ENCODE data around the gene UBE2E1. TPM values are rescaled to one million over a fixed set of nuclear protein-coding genes. Genes with fewer than 3 reads are reported as not detected.

UBE2E1 gene
- total RNA-seq, 1 experiment from 2014 or later = 74.3 TPM

DNA sequence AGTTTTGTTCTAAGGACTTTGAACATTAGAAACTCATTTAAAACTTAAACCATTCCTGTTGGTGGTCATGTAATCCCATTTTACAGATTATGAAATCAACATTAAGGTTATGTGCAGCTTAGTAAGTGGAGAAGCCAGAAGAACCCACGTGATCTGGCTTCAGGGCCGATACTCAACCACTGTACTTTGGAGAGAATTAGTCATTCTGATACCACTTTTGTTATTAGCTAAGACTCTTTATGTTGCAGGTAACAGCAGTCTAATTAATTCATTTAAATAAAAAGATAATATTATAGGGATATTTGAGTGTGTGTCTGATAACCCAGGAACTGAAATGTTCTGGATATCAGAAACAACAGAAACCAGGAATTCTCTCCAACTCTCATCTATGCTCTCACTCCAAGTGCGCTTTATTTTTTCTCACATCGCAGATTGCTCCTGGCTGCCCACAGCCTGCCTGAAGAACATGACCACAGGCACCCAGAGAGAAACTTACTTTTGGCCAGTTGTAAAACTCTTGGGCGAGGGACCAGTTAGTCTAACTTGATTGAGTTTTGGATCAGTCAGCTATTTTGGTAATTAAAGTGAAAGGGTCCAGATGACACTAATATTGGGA, 25.2 kb downstream of the UBE2E1 start:
- BruUV-seq (replicated peaks) = no TSS peak
- Mint-ChIP-seq H3K27ac (ENCODE audit: unreplicated experiment) (no peak overlapping the region), H3K36me3 (ENCODE audit: insufficient read depth, unreplicated experiment) (no peaks in the 10 kb centered on the region), H3K27me3 (ENCODE audit: unreplicated experiment) (no peaks in the 10 kb centered on the region), H3K4me3 (ENCODE audit: low read depth, unreplicated experiment) (no peak overlapping the region), H3K4me1 (ENCODE audit: low read depth, unreplicated experiment) (no peaks in the 10 kb centered on the region), H3K9me3 (ENCODE audit: low read depth, unreplicated experiment) (no peaks in the 10 kb centered on the region)
- intact Hi-C loops (cut with micrococcal nuclease; ENCODE audit: unreplicated experiment) = no loop called here
- DNase-seq = no peak
- CTCF ChIA-PET = no interaction called here
- TF ChIP-seq, protein P1, sequence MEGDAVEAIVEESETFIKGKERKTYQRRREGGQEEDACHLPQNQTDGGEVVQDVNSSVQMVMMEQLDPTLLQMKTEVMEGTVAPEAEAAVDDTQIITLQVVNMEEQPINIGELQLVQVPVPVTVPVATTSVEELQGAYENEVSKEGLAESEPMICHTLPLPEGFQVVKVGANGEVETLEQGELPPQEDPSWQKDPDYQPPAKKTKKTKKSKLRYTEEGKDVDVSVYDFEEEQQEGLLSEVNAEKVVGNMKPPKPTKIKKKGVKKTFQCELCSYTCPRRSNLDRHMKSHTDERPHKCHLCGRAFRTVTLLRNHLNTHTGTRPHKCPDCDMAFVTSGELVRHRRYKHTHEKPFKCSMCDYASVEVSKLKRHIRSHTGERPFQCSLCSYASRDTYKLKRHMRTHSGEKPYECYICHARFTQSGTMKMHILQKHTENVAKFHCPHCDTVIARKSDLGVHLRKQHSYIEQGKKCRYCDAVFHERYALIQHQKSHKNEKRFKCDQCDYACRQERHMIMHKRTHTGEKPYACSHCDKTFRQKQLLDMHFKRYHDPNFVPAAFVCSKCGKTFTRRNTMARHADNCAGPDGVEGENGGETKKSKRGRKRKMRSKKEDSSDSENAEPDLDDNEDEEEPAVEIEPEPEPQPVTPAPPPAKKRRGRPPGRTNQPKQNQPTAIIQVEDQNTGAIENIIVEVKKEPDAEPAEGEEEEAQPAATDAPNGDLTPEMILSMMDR (IDR thresholded peaks at IDR 0.05; ENCODE audit: unreplicated experiment) = no peak

DNA sequence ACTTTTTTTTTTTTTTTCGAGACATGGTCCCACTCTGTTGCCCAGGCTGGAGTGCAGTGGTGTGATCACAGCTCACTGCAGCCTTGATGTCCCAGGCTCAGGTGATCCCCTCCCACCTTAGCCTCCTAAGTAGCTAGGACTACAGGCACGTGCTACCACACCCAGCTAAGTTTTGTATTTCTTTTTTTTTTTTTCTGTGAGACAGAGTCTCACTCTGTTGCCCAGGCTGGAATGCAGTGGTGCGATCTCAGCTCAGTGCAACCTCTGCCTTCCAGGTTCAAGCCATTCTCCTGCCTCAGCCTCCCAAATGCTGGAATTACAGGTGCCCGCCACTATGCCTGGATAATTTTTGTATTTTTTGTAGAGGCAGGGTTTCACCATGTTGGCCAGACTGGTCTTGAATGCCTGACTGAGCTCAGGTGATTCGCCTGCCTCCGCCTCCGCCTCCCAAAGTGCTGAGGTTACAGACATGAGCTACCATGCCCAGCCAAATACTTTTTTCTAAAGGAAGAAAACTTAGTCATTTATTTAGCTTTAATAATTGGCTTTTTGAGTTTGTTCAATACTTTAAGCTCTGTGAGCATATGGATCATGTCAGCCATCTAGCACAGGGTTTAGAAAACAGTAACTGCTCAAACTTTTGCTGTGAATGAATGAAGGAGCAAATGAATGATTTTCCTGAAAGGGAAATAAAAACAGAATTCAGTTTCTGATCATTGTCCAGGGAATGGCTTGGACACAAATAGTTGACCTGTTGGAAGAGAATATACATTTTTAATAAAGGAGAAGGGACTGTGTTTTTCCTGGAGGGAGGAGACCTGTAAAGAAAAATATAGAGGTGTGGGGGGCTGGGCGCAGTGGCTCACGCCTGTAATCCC, 26.0 kb downstream of the UBE2E1 start:
- H3K4me1 Mint-ChIP-seq (ENCODE audit: low read depth, unreplicated experiment) = no peaks in the 10 kb centered on the region
- DNase-seq = no peak
- TF ChIP-seq, protein P1 (IDR thresholded peaks at IDR 0.05; ENCODE audit: unreplicated experiment) = no peak
- no peak overlapping the region for H3K4me3 Mint-ChIP-seq (ENCODE audit: low read depth, unreplicated experiment)
- intact Hi-C loops (cut with micrococcal nuclease; ENCODE audit: unreplicated experiment) = no loop called here
- no peaks in the 10 kb centered on the region for H3K27me3 Mint-ChIP-seq (ENCODE audit: unreplicated experiment)
- no TSS peak for BruUV-seq (replicated peaks)
- no peak overlapping the region for H3K27ac Mint-ChIP-seq (ENCODE audit: unreplicated experiment)
- CTCF ChIA-PET = interaction anchor here (0.7 kb wide), 1 partner anchor 132 kb away, joined by 3 read pairs; no protein-coding TSS in a partner anchor
- H3K9me3 Mint-ChIP-seq (ENCODE audit: low read depth, unreplicated experiment) = no peaks in the 10 kb centered on the region
- H3K36me3 Mint-ChIP-seq (ENCODE audit: insufficient read depth, unreplicated experiment) = no peaks in the 10 kb centered on the region

- CTCF ChIA-PET = no interaction called here
- no TSS peak for BruUV-seq (replicated peaks)
- Mint-ChIP-seq H3K36me3 (ENCODE audit: insufficient read depth, unreplicated experiment) (no peaks in the 10 kb centered on the region), H3K4me3 (ENCODE audit: low read depth, unreplicated experiment) (no peak overlapping the region), H3K4me1 (ENCODE audit: low read depth, unreplicated experiment) (no peaks in the 10 kb centered on the region), H3K27me3 (ENCODE audit: unreplicated experiment) (no peaks in the 10 kb centered on the region), H3K9me3 (ENCODE audit: low read depth, unreplicated experiment) (no peaks in the 10 kb centered on the region), H3K27ac (ENCODE audit: unreplicated experiment) (no peak overlapping the region)
- intact Hi-C loops (cut with micrococcal nuclease; ENCODE audit: unreplicated experiment) = no loop called here
- no peak for DNase-seq
- TF ChIP-seq, protein P1 (IDR thresholded peaks at IDR 0.05; ENCODE audit: unreplicated experiment) = no peak
Observed at GRCh38 chr3:23832523-23832922, 26.8 kb downstream of the UBE2E1 start.

GRCh38 chr3:23834082-23834870, 28.5 kb downstream of the UBE2E1 start:
- Mint-ChIP-seq H3K27ac (ENCODE audit: unreplicated experiment) (no peak overlapping the region), H3K9me3 (ENCODE audit: low read depth, unreplicated experiment) (no peaks in the 10 kb centered on the region), H3K36me3 (ENCODE audit: insufficient read depth, unreplicated experiment) (no peaks in the 10 kb centered on the region), H3K27me3 (ENCODE audit: unreplicated experiment) (no peaks in the 10 kb centered on the region), H3K4me3 (ENCODE audit: low read depth, unreplicated experiment) (no peak overlapping the region), H3K4me1 (ENCODE audit: low read depth, unreplicated experiment) (no peaks in the 10 kb centered on the region)
- intact Hi-C loops (cut with micrococcal nuclease; ENCODE audit: unreplicated experiment) = no loop called here
- TF ChIP-seq, protein P1 (IDR thresholded peaks at IDR 0.05; ENCODE audit: unreplicated experiment) = no peak
- no peak for DNase-seq
- no TSS peak for BruUV-seq (replicated peaks)
- CTCF ChIA-PET = interaction anchor here (0.6 to 1.1 kb wide), 2 partner anchors 54 to 753 kb away, joined by 3 to 4 read pairs; no protein-coding TSS in a partner anchor

Measured in Calu3 (cell line).